K562 (cell line): Measurements from ENCODE around the gene ZNF616. TPM values are rescaled to one million over a fixed set of nuclear protein-coding genes. Genes with fewer than 3 reads are reported as not detected.

Experiments used
- BRF1 ChIP-seq: IDR thresholded peaks from 3 replicates; pipeline ENCODE4 v1.6.1; 2011; ENCODE audit warnings: borderline replicate concordance, mild to moderate bottlenecking; ENCODE audit not compliant: insufficient read length; ENCODE audit errors: extremely low read depth
- ELF1 ChIP-seq: fragments of 200-800 bp; sonication (Bioruptor generic); IDR thresholded peaks from 2 replicates; pipeline ENCODE4 v1.6.1; 2016; ENCODE audit warnings: missing genetic modification characterization, missing compliant biosample characterization
- GABPB2 ChIP-seq: fragments of 250-450 bp; sonication (Bioruptor Pico); conservative IDR thresholded peaks from 2 replicates; pipeline ENCODE4 v1.5.1; 2021; ENCODE audit warnings: mild to moderate bottlenecking
- L3MBTL2 ChIP-seq: fragments of 450-650 bp; IDR thresholded peaks from 2 replicates; pipeline ENCODE4 v1.6.1; 2016; ENCODE audit warnings: mild to moderate bottlenecking, moderate library complexity
- MGA ChIP-seq: fragments of 450-650 bp; IDR thresholded peaks from 2 replicates; pipeline ENCODE4 v1.6.1; 2016; ENCODE audit warnings: mild to moderate bottlenecking, moderate library complexity
- MXI1 ChIP-seq: IDR thresholded peaks from 2 replicates; pipeline ENCODE4 v1.6.1; 2011; ENCODE audit warnings: low read depth, mild to moderate bottlenecking, improper control_type of control experiment, low read length
- NFE2 ChIP-seq: IDR thresholded peaks from 2 replicates; pipeline ENCODE4 v1.6.1; 2014; ENCODE audit warnings: antibody characterized with exemption, low read depth
- POLR2B ChIP-seq: fragments of 450-650 bp; IDR thresholded peaks from 2 replicates; pipeline ENCODE4 v1.6.1; 2018; ENCODE audit warnings: low read depth; ENCODE audit not compliant: partially characterized antibody
- TAF9B ChIP-seq: fragments of 450-650 bp; IDR thresholded peaks from 2 replicates; pipeline ENCODE4 v1.6.1; 2018; ENCODE audit warnings: mild to moderate bottlenecking; ENCODE audit not compliant: partially characterized antibody
- USF2 ChIP-seq: sonication (generic); formaldehyde crosslinking; IDR thresholded peaks from 2 replicates; pipeline ENCODE4 v1.5.0; 2020; ENCODE audit warnings: missing genetic modification reagents
- ZBTB2 ChIP-seq: fragments of 450-650 bp; IDR thresholded peaks from 2 replicates; pipeline ENCODE4 v1.6.1; 2016; ENCODE audit warnings: antibody characterized with exemption
- polyA plus RNA-seq, 8 experiments: library from polyadenylated mRNA; depleted of rRNA in 4 of 8; stranded (reverse) in 5 of 8; unstranded in 3 of 8; fragments of >200 nt; fragmentation: Nextera tagmentation in 2 of 8; fragmentation: Illumina TruSeq in 1 of 8; extraction: Ambion mirVana in 2 of 8; extraction: Trizol in 1 of 8; gene quantifications; 2 replicates each; pipeline versions ENCODE4 v1.2.1 to v1.2.3, GENCODE V29; 2011 to 2014; ENCODE audit warnings: inconsistent platforms in 1 of 8, missing spikeins in 1 of 8
- total RNA-seq, 7 experiments: library from RNA; depleted of rRNA in 6 of 7; stranded (reverse); fragments of >200 nt in 6 of 7; fragmentation: Illumina TruSeq in 2 of 7; extraction: Trizol in 2 of 7; gene quantifications; 2 replicates each; pipeline versions ENCODE4 v1.2.1 to v1.2.3, GENCODE V29; 2011 to 2021; ENCODE audit warnings: low replicate concordance in 1 of 7
- TF ChIP-seq, protein P1 (sequence below): fragments of 450-650 bp; formaldehyde crosslinking; conservative IDR thresholded peaks from 2 replicates; pipeline ENCODE4 v1.4.0; 2022; ENCODE audit warnings: mild to moderate bottlenecking, missing genetic modification characterization

The ZNF616 gene
- total and polyA plus RNA-seq, 9 of the 15 experiments (the other 6 are each of a cell fraction or from before 2014, with no cell fraction given) = 3.4 to 13.0 (median 6.7) TPM

GRCh38 chr19:52138278-52138982 is 1.3 kb downstream of the ZNF616 start (continued):
- TF ChIP-seq MGA (peak; percentile 88), L3MBTL2 (peak; percentile 62), NFE2 (no peak), USF2 (CRISPR knock-in tag) (peak; percentile 68), BRF1 (no peak), ELF1 (tag) (no peak), GABPB2 (no peak), POLR2B (peak; percentile 4), ZBTB2 (no peak), MXI1 (peak; percentile 77; the same call in 1 of the 2 replicates), TAF9B (peak; percentile 8)
- TF ChIP-seq, protein P1, sequence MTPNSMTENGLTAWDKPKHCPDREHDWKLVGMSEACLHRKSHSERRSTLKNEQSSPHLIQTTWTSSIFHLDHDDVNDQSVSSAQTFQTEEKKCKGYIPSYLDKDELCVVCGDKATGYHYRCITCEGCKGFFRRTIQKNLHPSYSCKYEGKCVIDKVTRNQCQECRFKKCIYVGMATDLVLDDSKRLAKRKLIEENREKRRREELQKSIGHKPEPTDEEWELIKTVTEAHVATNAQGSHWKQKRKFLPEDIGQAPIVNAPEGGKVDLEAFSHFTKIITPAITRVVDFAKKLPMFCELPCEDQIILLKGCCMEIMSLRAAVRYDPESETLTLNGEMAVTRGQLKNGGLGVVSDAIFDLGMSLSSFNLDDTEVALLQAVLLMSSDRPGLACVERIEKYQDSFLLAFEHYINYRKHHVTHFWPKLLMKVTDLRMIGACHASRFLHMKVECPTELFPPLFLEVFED = peak; percentile 89
